A673 (cell line): ENCODE data around the gene CAPN8. TPM values are rescaled to one million over a fixed set of nuclear protein-coding genes. Genes with fewer than 3 reads are reported as not detected.

Experiments
- BruUV-seq: library from RNA; stranded (reverse); fragments of 400-500 nt; replicated peaks from 2 replicates; lab custom pipeline; 2021; lab: Mats Ljungman, UMichigan
- CTCF ChIA-PET: fragments of 300-600 bp; sonication (Branson Sonifier 250); formaldehyde crosslinking; loops from one replicate; lab custom pipeline; 2022; ENCODE audit warnings: antibody characterized with exemption; lab: Charles Lee
- POLR2A ChIA-PET: fragments of 300-600 bp; sonication (Branson Sonifier 250); formaldehyde crosslinking; loops from one replicate; lab custom pipeline; 2022; ENCODE audit warnings: antibody characterized with exemption; ENCODE audit not compliant: low non-redundant PET; lab: Charles Lee
- DNase-seq: peaks from one replicate; pipeline ENCODE4 v3.0.0-alpha.2; 2015; ENCODE audit warnings: low spot score
- H3K27ac ChIP-seq: fragments of 200-600 bp; sonication (generic); 2 replicates; pipeline ENCODE4 v1.5.1; 2016; ENCODE audit warnings: mixed run types, low read depth, mild to moderate bottlenecking, mixed read lengths, antibody characterized with exemption, low read length; ENCODE audit not compliant: poor library complexity, severe bottlenecking
- H3K27me3 ChIP-seq: fragments of 200-600 bp; sonication (generic); replicated peaks from 2 replicates; pipeline ENCODE4 v1.6.1; 2017; ENCODE audit warnings: mixed run types, low read depth, mild to moderate bottlenecking, mixed read lengths, antibody characterized with exemption, low read length; ENCODE audit not compliant: insufficient read depth, poor library complexity
- H3K36me3 ChIP-seq: fragments of 200-600 bp; sonication (generic); 2 replicates; pipeline ENCODE4 v1.6.1; 2016; ENCODE audit warnings: mixed run types, mild to moderate bottlenecking, mixed read lengths, antibody characterized with exemption, low read length; ENCODE audit not compliant: insufficient read depth, poor library complexity, severe bottlenecking
- H3K4me1 ChIP-seq: fragments of 200-600 bp; sonication (generic); 2 replicates; pipeline ENCODE4 v1.6.1; 2017; ENCODE audit warnings: mixed run types, mild to moderate bottlenecking, mixed read lengths, antibody characterized with exemption, low read length; ENCODE audit not compliant: insufficient read depth, poor library complexity, severe bottlenecking
- H3K4me3 ChIP-seq: fragments of 200-600 bp; sonication (generic); 2 replicates; pipeline ENCODE4 v1.5.1; 2016; ENCODE audit warnings: low read depth, mixed run types, mild to moderate bottlenecking, mixed read lengths, low read length; ENCODE audit not compliant: poor library complexity, severe bottlenecking
- H3K9me3 ChIP-seq: fragments of 200-600 bp; sonication (generic); 2 replicates; pipeline ENCODE4 v1.6.1; 2016; ENCODE audit warnings: mixed run types, low read depth, mild to moderate bottlenecking, mixed read lengths, antibody characterized with exemption, low read length; ENCODE audit not compliant: poor library complexity, severe bottlenecking
- EZH2 ChIP-seq: fragments of 200-600 bp; sonication (generic); IDR thresholded peaks from 2 replicates; pipeline ENCODE4 v1.6.1; 2017; ENCODE audit warnings: borderline replicate concordance, low read depth, mild to moderate bottlenecking, mixed read lengths, antibody characterized with exemption, low read length; ENCODE audit not compliant: poor library complexity, severe bottlenecking
- intact Hi-C: fragments of 100-400 bp; cut with micrococcal nuclease; formaldehyde crosslinking; loops from one replicate; pipeline ENCODE4 v1.10.0; 2022; ENCODE audit not compliant: unreplicated experiment
- total RNA-seq: library from RNA; stranded (reverse); gene quantifications from 2 replicates; pipeline ENCODE4 v1.2.3, GENCODE V29; 2021
- TF ChIP-seq, protein P1 (sequence below): fragments of 300-800, 200-600 bp; sonication (generic); conservative IDR thresholded peaks from 2 replicates; pipeline ENCODE4 v1.5.1; 2017; ENCODE audit warnings: low read depth, mild to moderate bottlenecking, antibody characterized with exemption, low read length, moderate library complexity, mixed read lengths

The CAPN8 gene
- total RNA-seq, 1 experiment from 2014 or later, result not detected

DNA sequence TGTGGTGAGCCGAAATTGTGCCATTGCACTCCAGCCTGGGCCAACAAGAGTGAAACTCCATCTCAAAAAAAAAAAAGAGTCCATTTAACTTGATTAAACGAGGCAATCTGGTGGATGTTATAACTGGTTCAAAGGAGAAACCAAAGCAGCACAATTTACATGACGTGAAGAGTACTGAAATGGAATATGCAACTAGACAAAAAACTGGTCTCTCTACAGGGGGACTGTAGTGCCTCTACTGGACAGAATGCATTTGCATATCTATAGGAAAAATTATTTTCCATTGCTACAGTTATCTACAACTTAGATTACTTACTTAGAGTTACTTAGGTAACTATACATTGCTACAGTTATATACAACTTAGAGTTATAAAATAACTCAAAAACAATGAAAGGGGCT lies 44.1 kb upstream of the CAPN8 start:
- no TSS peak for BruUV-seq
- TF ChIP-seq, protein P1, sequence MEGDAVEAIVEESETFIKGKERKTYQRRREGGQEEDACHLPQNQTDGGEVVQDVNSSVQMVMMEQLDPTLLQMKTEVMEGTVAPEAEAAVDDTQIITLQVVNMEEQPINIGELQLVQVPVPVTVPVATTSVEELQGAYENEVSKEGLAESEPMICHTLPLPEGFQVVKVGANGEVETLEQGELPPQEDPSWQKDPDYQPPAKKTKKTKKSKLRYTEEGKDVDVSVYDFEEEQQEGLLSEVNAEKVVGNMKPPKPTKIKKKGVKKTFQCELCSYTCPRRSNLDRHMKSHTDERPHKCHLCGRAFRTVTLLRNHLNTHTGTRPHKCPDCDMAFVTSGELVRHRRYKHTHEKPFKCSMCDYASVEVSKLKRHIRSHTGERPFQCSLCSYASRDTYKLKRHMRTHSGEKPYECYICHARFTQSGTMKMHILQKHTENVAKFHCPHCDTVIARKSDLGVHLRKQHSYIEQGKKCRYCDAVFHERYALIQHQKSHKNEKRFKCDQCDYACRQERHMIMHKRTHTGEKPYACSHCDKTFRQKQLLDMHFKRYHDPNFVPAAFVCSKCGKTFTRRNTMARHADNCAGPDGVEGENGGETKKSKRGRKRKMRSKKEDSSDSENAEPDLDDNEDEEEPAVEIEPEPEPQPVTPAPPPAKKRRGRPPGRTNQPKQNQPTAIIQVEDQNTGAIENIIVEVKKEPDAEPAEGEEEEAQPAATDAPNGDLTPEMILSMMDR, result peak; percentile 55
- TF ChIP-seq EZH2, result no peak
- DNase-seq, result peak; percentile 46
- Histone ChIP-seq H3K36me3 (no peaks in the 10 kb centered on the region), H3K4me1 (peaks cover 53% of the 10 kb centered on the region), H3K9me3 (no peaks in the 10 kb centered on the region), H3K27me3 (no peaks in the 10 kb centered on the region), H3K27ac (no peak overlapping the region), H3K4me3 (no peak overlapping the region)
- POLR2A ChIA-PET, result no interaction called here
- intact Hi-C loops, result no loop called here
- CTCF ChIA-PET, result no interaction called here

GRCh38 chr1:223708651-223709268 lies 43.3 kb upstream of the CAPN8 start:
- Histone ChIP-seq H3K4me1 (peaks cover 49% of the 10 kb centered on the region), H3K9me3 (no peaks in the 10 kb centered on the region), H3K36me3 (no peaks in the 10 kb centered on the region), H3K27me3 (no peaks in the 10 kb centered on the region), H3K27ac (no peak overlapping the region), H3K4me3 (no peak overlapping the region)
- TF ChIP-seq, protein P1, result no peak
- no peak for TF ChIP-seq EZH2
- no peak for DNase-seq
- CTCF ChIA-PET, result no interaction called here
- POLR2A ChIA-PET, result no interaction called here
- no TSS peak for BruUV-seq
- intact Hi-C loops, result no loop called here

GRCh38 chr1:223708001-223708359 lies 42.5 kb upstream of the CAPN8 start:
- H3K27ac ChIP-seq, result no peak overlapping the region
- no peak for TF ChIP-seq EZH2
- TF ChIP-seq, protein P1, result no peak
- no peaks in the 10 kb centered on the region for H3K27me3 ChIP-seq
- intact Hi-C loops, result no loop called here
- DNase-seq, result no peak
- H3K36me3 ChIP-seq, result no peaks in the 10 kb centered on the region
- BruUV-seq, result no TSS peak
- no peak overlapping the region for H3K4me3 ChIP-seq
- ChIA-PET POLR2A (no interaction called here), CTCF (no interaction called here)
- peaks cover 43% of the 10 kb centered on the region for H3K4me1 ChIP-seq
- H3K9me3 ChIP-seq, result no peaks in the 10 kb centered on the region
